HG03025 (cell line): ENCODE measurements around the gene CSTF2.
"Not testable (repeated sequence)": the region's sequence is repeated elsewhere in the genome, so short reads cannot be mapped to it uniquely, and the experiment has no call there.

ENCODE experiments used
- ATAC-seq: cut with Tn5 transposase; IDR thresholded peaks from one replicate; pipeline ENCODE4 v1.9.1; 2021; ENCODE audit warnings: mild to moderate bottlenecking, moderate library complexity; ENCODE audit not compliant: unreplicated experiment, low FRiP score

Gene CSTF2

GRCh38 chrX:100819837-100820666 is at the start of gene CSTF2:
TSS of gene CSTF2 (plus strand) at chrX:100820391. CDS start at chrX:100820417, 26 bp downstream.
- ATAC-seq, result peak; percentile 98

- ATAC-seq, result not testable (repeated sequence)
Observed at GRCh38 chrX:100796371-100796770, 23.8 kb upstream of the CSTF2 start.

GRCh38 chrX:100797359-100797758 is 22.8 kb upstream of the CSTF2 start:
- no peak for ATAC-seq

- no peak for ATAC-seq
Observed at GRCh38 chrX:100798484-100799214, 21.5 kb upstream of the CSTF2 start.

- no peak for ATAC-seq
Observed at GRCh38 chrX:100802843-100803242, 17.3 kb upstream of the CSTF2 start.

GRCh38 chrX:100804780-100805179 is 15.4 kb upstream of the CSTF2 start:
- no peak for ATAC-seq

- not testable (repeated sequence) for ATAC-seq
Observed at GRCh38 chrX:100808265-100808664, 11.9 kb upstream of the CSTF2 start.

- no peak for ATAC-seq
Observed at GRCh38 chrX:100812216-100813158, 7.7 kb upstream of the CSTF2 start.

GRCh38 chrX:100817340-100817739 is 2.9 kb upstream of the CSTF2 start:
- ATAC-seq, result no peak

- ATAC-seq, result no peak
Observed at GRCh38 chrX:100819534-100819836, 706 bp upstream of the CSTF2 start.

GRCh38 chrX:100829730-100830129 is 9.5 kb downstream of the CSTF2 start:
- no peak for ATAC-seq

GRCh38 chrX:100830143-100830542 is 10.0 kb downstream of the CSTF2 start:
- ATAC-seq, result no peak

GRCh38 chrX:100830547-100830946 is 10.4 kb downstream of the CSTF2 start:
- ATAC-seq, result no peak

- no peak for ATAC-seq
Observed at GRCh38 chrX:100831219-100831946, 11.2 kb downstream of the CSTF2 start.

- ATAC-seq, result no peak
Observed at GRCh38 chrX:100850317-100850716, 30.1 kb downstream of the CSTF2 start.

GRCh38 chrX:100852810-100853209 is 32.6 kb downstream of the CSTF2 start:
- ATAC-seq, result no peak

- no peak for ATAC-seq
Observed at GRCh38 chrX:100863326-100863864, 43.2 kb downstream of the CSTF2 start.

GRCh38 chrX:100864657-100865391 is 44.6 kb downstream of the CSTF2 start:
- ATAC-seq, result no peak

GRCh38 chrX:100868273-100868672 is 48.1 kb downstream of the CSTF2 start:
- no peak for ATAC-seq
